HEK293 (cell line): ENCODE measurements around the gene DNAJC30.
A peak's percentile ranks its signal among the peaks of the same experiment; 100 is the strongest.

Source experiments
- CTCF ChIA-PET: fragments of 350-600 bp; formaldehyde crosslinking; extraction: SDS; loops from one replicate; lab custom pipeline; 2021; ENCODE audit warnings: antibody characterized with exemption; lab: Yijun Ruan, JAX
- POLR2A ChIA-PET: fragments of 300-600 bp; formaldehyde crosslinking; extraction: SDS; loops from one replicate; lab custom pipeline; 2020; ENCODE audit warnings: antibody characterized with exemption, inconsistent platforms; lab: Yijun Ruan, JAX
- H3K27ac ChIP-seq: fragments of 200-500 bp; sonication (Bioruptor generic); 2 replicates; pipeline ENCODE4 v1.5.1; 2014; ENCODE audit warnings: low read depth, low read length, control low read depth, inconsistent platforms; ENCODE audit errors: extremely low read depth
- H3K36me3 ChIP-seq, 2 experiments: fragments of 200-500 bp in 1 of 2; sonication (Bioruptor generic) in 1 of 2; 1 replicate in 1 of 2; 2 replicates in 1 of 2; pipeline ENCODE4 v1.5.1; 2014 to 2017; ENCODE audit warnings: inconsistent platforms in 2 of 2, low read length in 2 of 2; ENCODE audit not compliant: control insufficient read depth in 2 of 2, insufficient read depth in 1 of 2
- H3K4me1 ChIP-seq: fragments of 200-500 bp; sonication (Bioruptor generic); 2 replicates; pipeline ENCODE4 v1.5.1; 2014; ENCODE audit warnings: mild to moderate bottlenecking, low read length, inconsistent platforms; ENCODE audit not compliant: control insufficient read depth, insufficient read depth
- H3K4me3 ChIP-seq: 2 replicates; pipeline ENCODE4 v1.5.1; 2011; ENCODE audit warnings: low read depth, mild to moderate bottlenecking, control low read depth, low read length, moderate library complexity
- H3K9me3 ChIP-seq: fragments of 200-500 bp; sonication (Bioruptor generic); 2 replicates; pipeline ENCODE4 v1.5.1; 2014; ENCODE audit warnings: low read depth, low read length, inconsistent platforms; ENCODE audit not compliant: control insufficient read depth, insufficient read depth
- FEZF1 ChIP-seq: fragments of 450-650 bp; formaldehyde crosslinking; IDR thresholded peaks from 2 replicates; pipeline ENCODE4 v1.5.1; 2016; ENCODE audit warnings: missing biosample characterization, missing genetic modification characterization
- IKZF3 ChIP-seq: fragments of 450-650 bp; IDR thresholded peaks from 2 replicates; pipeline ENCODE4 v1.5.0; 2018; ENCODE audit warnings: missing biosample characterization, mild to moderate bottlenecking, missing genetic modification characterization, moderate library complexity
- MYNN ChIP-seq: fragments of 450-650 bp; formaldehyde crosslinking; IDR thresholded peaks from 2 replicates; pipeline ENCODE4 v1.5.1; 2016; ENCODE audit warnings: missing biosample characterization, missing genetic modification characterization, borderline replicate concordance
- OVOL3 ChIP-seq: fragments of 450-650 bp; formaldehyde crosslinking; IDR thresholded peaks from 2 replicates; pipeline ENCODE4 v1.5.1; 2016; ENCODE audit warnings: missing biosample characterization, missing genetic modification characterization
- SCRT2 ChIP-seq: fragments of 450-650 bp; formaldehyde crosslinking; IDR thresholded peaks from 2 replicates; pipeline ENCODE4 v1.5.1; 2016; ENCODE audit warnings: missing biosample characterization, missing genetic modification characterization
- SP2 ChIP-seq: fragments of 450-650 bp; formaldehyde crosslinking; IDR thresholded peaks from 2 replicates; pipeline ENCODE4 v1.5.1; 2016; ENCODE audit warnings: missing biosample characterization, missing genetic modification characterization
- WT1 ChIP-seq: fragments of 450-650 bp; formaldehyde crosslinking; IDR thresholded peaks from 2 replicates; pipeline ENCODE4 v1.5.1; 2016; ENCODE audit warnings: missing biosample characterization, missing genetic modification characterization
- ZBTB7A ChIP-seq: fragments of 450-650 bp; formaldehyde crosslinking; IDR thresholded peaks from 2 replicates; pipeline ENCODE4 v1.5.1; 2016; ENCODE audit warnings: low read depth, missing biosample characterization, missing genetic modification characterization
- ZFP69B ChIP-seq: fragments of 450-650 bp; formaldehyde crosslinking; IDR thresholded peaks from 2 replicates; pipeline ENCODE4 v1.5.1; 2016; ENCODE audit warnings: missing biosample characterization, missing genetic modification characterization
- ZNF140 ChIP-seq: fragments of 450-650 bp; formaldehyde crosslinking; IDR thresholded peaks from 2 replicates; pipeline ENCODE4 v1.5.1; 2016; ENCODE audit warnings: missing biosample characterization, missing genetic modification characterization
- ZNF19 ChIP-seq: fragments of 450-650 bp; formaldehyde crosslinking; IDR thresholded peaks from 2 replicates; pipeline ENCODE4; 2016; ENCODE audit warnings: missing biosample characterization, missing genetic modification characterization, low read depth
- ZNF221 ChIP-seq: fragments of 450-650 bp; formaldehyde crosslinking; IDR thresholded peaks from 2 replicates; pipeline ENCODE4 v1.5.1; 2017; ENCODE audit warnings: missing biosample characterization, missing genetic modification characterization, borderline replicate concordance
- ZNF302 ChIP-seq: fragments of 450-650 bp; formaldehyde crosslinking; IDR thresholded peaks from 2 replicates; pipeline ENCODE4 v1.5.1; 2016; ENCODE audit warnings: missing biosample characterization, missing genetic modification characterization, low read depth
- ZNF311 ChIP-seq: fragments of 450-650 bp; formaldehyde crosslinking; IDR thresholded peaks from 2 replicates; pipeline ENCODE4 v1.5.1; 2017; ENCODE audit warnings: missing biosample characterization, missing genetic modification characterization, borderline replicate concordance
- ZNF324 ChIP-seq: fragments of 450-650 bp; formaldehyde crosslinking; IDR thresholded peaks from 2 replicates; pipeline ENCODE4 v1.5.1; 2016; ENCODE audit warnings: missing biosample characterization, missing genetic modification characterization
- ZNF398 ChIP-seq: fragments of 450-650 bp; formaldehyde crosslinking; IDR thresholded peaks from 2 replicates; pipeline ENCODE4 v1.5.1; 2017; ENCODE audit warnings: missing biosample characterization, missing genetic modification characterization
- ZNF449 ChIP-seq: fragments of 450-650 bp; formaldehyde crosslinking; IDR thresholded peaks from 2 replicates; pipeline ENCODE4 v1.5.1; 2017; ENCODE audit warnings: missing biosample characterization, mild to moderate bottlenecking, missing genetic modification characterization, moderate library complexity
- ZNF473 ChIP-seq: fragments of 450-650 bp; formaldehyde crosslinking; IDR thresholded peaks from 2 replicates; pipeline ENCODE4 v1.5.1; 2017; ENCODE audit warnings: missing biosample characterization, missing genetic modification characterization
- ZNF660 ChIP-seq: fragments of 450-650 bp; IDR thresholded peaks from 2 replicates; pipeline ENCODE4 v1.5.1; 2018; ENCODE audit warnings: missing biosample characterization, mild to moderate bottlenecking, missing genetic modification characterization
- ZNF704 ChIP-seq: fragments of 450-650 bp; formaldehyde crosslinking; IDR thresholded peaks from 2 replicates; pipeline ENCODE4 v1.5.1; 2016; ENCODE audit warnings: missing biosample characterization, missing genetic modification characterization

Gene DNAJC30

GRCh38 chr7:73669858-73670385 is 13.3 kb downstream of the DNAJC30 start:
- H3K4me1 ChIP-seq, result no peaks in the 10 kb centered on the region; the same call in 1 of the 2 replicates
- no peak for TF ChIP-seq ZBTB7A
- TF ChIP-seq OVOL3 (tag by site-specific recombination), result no peak
- no peak for TF ChIP-seq ZNF302 (tag by site-specific recombination)
- TF ChIP-seq ZNF398 (tag by site-specific recombination), result no peak
- TF ChIP-seq ZNF324 (tag by site-specific recombination), result no peak
- no peak for TF ChIP-seq ZFP69B
- no peak for TF ChIP-seq FEZF1 (tag by site-specific recombination)
- TF ChIP-seq ZNF473, result no peak
- no peak for TF ChIP-seq ZNF660 (tag by site-specific recombination)
- TF ChIP-seq ZNF311 (tag by site-specific recombination), result no peak
- no peak for TF ChIP-seq ZNF704 (tag by site-specific recombination)
- no peak for TF ChIP-seq MYNN
- no peak for TF ChIP-seq ZNF19 (tag by site-specific recombination)
- ChIA-PET CTCF (interaction anchor here (0.6 to 3.3 kb wide), 4 partner anchors 16 to 63 kb away, joined by 3 to 29 read pairs (median 6); no protein-coding TSS in a partner anchor), POLR2A (interaction anchor here (0.6 to 0.7 kb wide), 2 partner anchors 22 to 47 kb away, joined by 3 read pairs; no protein-coding TSS in a partner anchor)
- H3K9me3 ChIP-seq, result no peaks in the 10 kb centered on the region
- no peak overlapping the region for H3K4me3 ChIP-seq
- no peak overlapping the region for H3K27ac ChIP-seq
- H3K36me3 ChIP-seq, result peaks cover 0 to 8% of the 10 kb centered on the region in 2 experiments; a peak in 1 of 3 replicates

- Histone ChIP-seq H3K36me3 (peaks cover 0 to 8% of the 10 kb centered on the region in 2 experiments; a peak in 1 of 3 replicates), H3K4me1 (no peaks in the 10 kb centered on the region; the same call in 1 of the 2 replicates), H3K27ac (no peak overlapping the region), H3K9me3 (no peaks in the 10 kb centered on the region), H3K4me3 (no peak overlapping the region)
- TF ChIP-seq SP2 (tag by site-specific recombination) (peak; percentile 33), SCRT2 (tag by site-specific recombination) (0 out of 2 replicates have a peak, but pooled peaks have one; percentile 30), ZNF221 (tag by site-specific recombination) (no peak), ZNF449 (tag by site-specific recombination) (peak; percentile 22; the same call in 1 of the 2 replicates)
- CTCF ChIA-PET, result interaction anchor here (1.2 to 3.3 kb wide), 3 partner anchors 56 to 62 kb away, joined by 5 to 29 read pairs (median 9); no protein-coding TSS in a partner anchor
- POLR2A ChIA-PET, result interaction anchor here (0.6 kb wide), 1 partner anchor 48 kb away, joined by 3 read pairs; no protein-coding TSS in a partner anchor
Measured at GRCh38 chr7:73669288-73669701, 14.0 kb downstream of the DNAJC30 start.

- POLR2A ChIA-PET, result no interaction called here
- H3K4me3 ChIP-seq, result peak overlapping the region; percentile 58
- H3K4me1 ChIP-seq, result no peaks in the 10 kb centered on the region; the same call in 1 of the 2 replicates
- no peaks in the 10 kb centered on the region for H3K9me3 ChIP-seq
- CTCF ChIA-PET, result interaction anchor here (1.2 to 3.3 kb wide), 4 partner anchors 40 to 62 kb away, joined by 5 to 29 read pairs (median 7); no protein-coding TSS in a partner anchor
- TF ChIP-seq ZNF140 (tag by site-specific recombination) (no peak), ZNF398 (tag by site-specific recombination) (peak; percentile 60), WT1 (tag by site-specific recombination) (no peak), IKZF3 (peak; percentile 31; the same call in 1 of the 2 replicates)
- peak overlapping the region; percentile 58; the same call in 1 of the 2 replicates for H3K27ac ChIP-seq
- peaks cover 0 to 8% of the 10 kb centered on the region in 2 experiments; a peak in 1 of 3 replicates for H3K36me3 ChIP-seq
Measured at GRCh38 chr7:73668886-73669230, 14.4 kb downstream of the DNAJC30 start.
